Spleen (tissue), 11 donors: Measurements from ENCODE around the gene TEX22. TPM values are rescaled to one million over a fixed set of nuclear protein-coding genes. Genes with fewer than 3 reads are reported as not detected.

Experiments
- DNase-seq: peaks from one replicate; pipeline ENCODE4 v3.0.0-alpha.2; 2020
- H3K27ac ChIP-seq, 8 donors: fragments of 200-600 bp; sonication (generic) in 7 of 8; 1 replicate in 4 of 8; 2 replicates in 4 of 8; pipeline versions ENCODE4 v1.5.0 to v1.8.0; 2016 to 2021; ENCODE audit warnings: inconsistent platforms in 4 of 8, mild to moderate bottlenecking in 4 of 8, moderate library complexity in 1 of 8
- H3K27me3 ChIP-seq, 7 donors: fragments of 200-600 bp; sonication (generic) in 6 of 7; replicated peaks in 1 of 7; 1 replicate in 4 of 7; 2 replicates in 3 of 7; pipeline versions ENCODE4 v1.5.0 to v1.8.0; 2016 to 2021; ENCODE audit warnings: inconsistent platforms in 3 of 7, mild to moderate bottlenecking in 1 of 7
- H3K36me3 ChIP-seq, 6 donors: fragments of 200-600 bp; sonication (generic) in 5 of 6; 1 replicate in 4 of 6; 2 replicates in 2 of 6; pipeline versions ENCODE4 v1.5.0 to v1.8.0; 2016 to 2021; ENCODE audit warnings: inconsistent platforms in 2 of 6
- H3K4me1 ChIP-seq, 6 donors: fragments of 200-600 bp; sonication (generic) in 5 of 6; 1 replicate in 3 of 6; 2 replicates in 3 of 6; pipeline versions ENCODE4 v1.5.0 to v1.8.0; 2016 to 2021; ENCODE audit warnings: inconsistent platforms in 3 of 6
- H3K4me3 ChIP-seq, 8 donors: fragments of 200-600 bp; sonication (generic) in 7 of 8; 1 replicate in 4 of 8; 2 replicates in 4 of 8; pipeline versions ENCODE4 v1.5.0 to v1.8.0; 2016 to 2021; ENCODE audit warnings: inconsistent platforms in 4 of 8, mild to moderate bottlenecking in 4 of 8, moderate library complexity in 2 of 8
- H3K9me3 ChIP-seq, 8 donors: fragments of 200-600 bp; sonication (generic) in 7 of 8; 1 replicate in 4 of 8; 2 replicates in 4 of 8; pipeline versions ENCODE4 v1.5.0 to v1.8.0; 2016 to 2021; ENCODE audit warnings: inconsistent platforms in 4 of 8
- CTCF ChIP-seq, 11 experiments: fragments of 200-600 bp in 7 of 11; fragments of 450-650 bp in 4 of 11; sonication (generic) in 4 of 11; IDR thresholded peaks in 8 of 11; conservative IDR thresholded peaks in 3 of 11; 1 replicate in 7 of 11; 2 replicates in 4 of 11; pipeline versions ENCODE4 v1.4.0 to v1.8.0; 2016 to 2021; ENCODE audit warnings: antibody characterized with exemption in 11 of 11, inconsistent platforms in 4 of 11, mild to moderate bottlenecking in 1 of 11
- POLR2A ChIP-seq, 3 donors: fragments of 450-650 bp; IDR thresholded peaks; one replicate each; pipeline ENCODE4 v1.5.1; 2017; ENCODE audit warnings: antibody characterized with exemption in 3 of 3, mild to moderate bottlenecking in 1 of 3
- POLR2AphosphoS5 ChIP-seq, 3 donors: sonication (generic); formaldehyde crosslinking; IDR thresholded peaks; one replicate each; pipeline ENCODE4 v1.5.1; 2017; ENCODE audit warnings: antibody characterized with exemption in 3 of 3
- WGBS, 5 donors: extraction: QIAGEN DNeasy Blood & Tissue Kit in 3 of 5; methylation state at CpG; one replicate each; pipeline versions ENCODE4 v1.1.5 to v1.1.7; 2013 to 2018; 5-methylcytosine and 5-hydroxymethylcytosine counted together
- intact Hi-C: fragments of 100-400 bp; cut with DNase I; formaldehyde crosslinking; loops from one replicate; pipeline ENCODE4 v1.15.0; 2023; ENCODE audit warnings: low total_unique reads
- polyA plus RNA-seq, 3 donors: library from polyadenylated mRNA; stranded (reverse); fragments of 200-250 nt; gene quantifications; one replicate each; pipeline ENCODE4 v1.2.1, GENCODE V29; 2013
- total RNA-seq, 7 donors: library from RNA; depleted of rRNA in 3 of 7; stranded (reverse); fragments of >200 nt in 3 of 7; fragmentation: NEBNext Ultra II Directional in 4 of 7; extraction: Animal tissue kit (Norgen Biotek cat#: 25700) in 4 of 7; gene quantifications; one replicate each; pipeline versions ENCODE4 v1.1.0 to v1.2.1, GENCODE V29; 2016 to 2021
- donor health status: healthy with polysubstance abuse.
- donor health status: DM: no; HTN: no; CAD: no; lungs with moderate emphysema.
- donor health status: DM: no; HTN: no; CAD: no.
- donor health status: Bipolar disorder and iron deficiency.
- donor health status: healthy.
- donor health status: DM: no; HTN: no; CAD: no.
- donor health status: DM: yes; HTN: yes; CAD: no.

TEX22 gene
- total and polyA plus RNA-seq, 10 donors: 0.33 to 5.3 (median 1.0) TPM

- no peaks in the 10 kb centered on the region for H3K9me3 ChIP-seq
- no peak for TF ChIP-seq POLR2A (IDR thresholded peaks at IDR 0.05)
- TF ChIP-seq POLR2AphosphoS5 (IDR thresholded peaks at IDR 0.05): no peak
- no peak for TF ChIP-seq CTCF (IDR thresholded peaks at IDR 0.05 in 8 of 11, conservative IDR thresholded peaks at IDR 0.05 in 3 of 11)
- H3K36me3 ChIP-seq: peaks cover 0 to 17% (median 0%) of the 10 kb centered on the region in 6 donors
- H3K4me1 ChIP-seq: peaks cover 24 to 66% (median 35%) of the 10 kb centered on the region in 6 donors
- peak overlapping the region in 7 of 8 donors; percentile 9 to 84 (median 61) for H3K27ac ChIP-seq
- no peak for DNase-seq
- H3K4me3 ChIP-seq: peak overlapping the region in 7 of 8 donors; percentile 51 to 82 (median 61)
- 46 to 56% (median 50%) methylated on average over 14 to 23 of the region's 23 CpGs for WGBS, 5 donors
- intact Hi-C loops: no loop called here
- peaks cover 0 to 3% (median 0%) of the 10 kb centered on the region in 7 donors for H3K27me3 ChIP-seq
Measured at GRCh38 chr14:105420974-105421674, 22.8 kb downstream of the TEX22 start.

GRCh38 chr14:105421723-105422615, 23.6 kb downstream of the TEX22 start:
- Histone ChIP-seq H3K27me3 (peaks cover 0 to 3% (median 0%) of the 10 kb centered on the region in 7 donors), H3K4me1 (peaks cover 24 to 70% (median 35%) of the 10 kb centered on the region in 6 donors), H3K36me3 (peaks cover 0 to 26% (median 3%) of the 10 kb centered on the region in 6 donors), H3K4me3 (peak overlapping the region in 3 of 8 donors; percentile 61 to 82 (median 76)), H3K27ac (peak overlapping the region in 5 of 8 donors; percentile 26 to 84 (median 64)), H3K9me3 (peaks cover 0 to 5% (median 0%) of the 10 kb centered on the region in 8 donors)
- TF ChIP-seq CTCF (IDR thresholded peaks at IDR 0.05 in 8 of 11, conservative IDR thresholded peaks at IDR 0.05 in 3 of 11): no peak
- TF ChIP-seq POLR2A (IDR thresholded peaks at IDR 0.05): no peak
- TF ChIP-seq POLR2AphosphoS5 (IDR thresholded peaks at IDR 0.05): peak in 1 of 3 donors; percentile 18
- intact Hi-C loops: no loop called here
- WGBS, 5 donors: 41 to 52% (median 48%) methylated on average over 18 to 32 of the region's 32 CpGs
- DNase-seq: no peak

DNA sequence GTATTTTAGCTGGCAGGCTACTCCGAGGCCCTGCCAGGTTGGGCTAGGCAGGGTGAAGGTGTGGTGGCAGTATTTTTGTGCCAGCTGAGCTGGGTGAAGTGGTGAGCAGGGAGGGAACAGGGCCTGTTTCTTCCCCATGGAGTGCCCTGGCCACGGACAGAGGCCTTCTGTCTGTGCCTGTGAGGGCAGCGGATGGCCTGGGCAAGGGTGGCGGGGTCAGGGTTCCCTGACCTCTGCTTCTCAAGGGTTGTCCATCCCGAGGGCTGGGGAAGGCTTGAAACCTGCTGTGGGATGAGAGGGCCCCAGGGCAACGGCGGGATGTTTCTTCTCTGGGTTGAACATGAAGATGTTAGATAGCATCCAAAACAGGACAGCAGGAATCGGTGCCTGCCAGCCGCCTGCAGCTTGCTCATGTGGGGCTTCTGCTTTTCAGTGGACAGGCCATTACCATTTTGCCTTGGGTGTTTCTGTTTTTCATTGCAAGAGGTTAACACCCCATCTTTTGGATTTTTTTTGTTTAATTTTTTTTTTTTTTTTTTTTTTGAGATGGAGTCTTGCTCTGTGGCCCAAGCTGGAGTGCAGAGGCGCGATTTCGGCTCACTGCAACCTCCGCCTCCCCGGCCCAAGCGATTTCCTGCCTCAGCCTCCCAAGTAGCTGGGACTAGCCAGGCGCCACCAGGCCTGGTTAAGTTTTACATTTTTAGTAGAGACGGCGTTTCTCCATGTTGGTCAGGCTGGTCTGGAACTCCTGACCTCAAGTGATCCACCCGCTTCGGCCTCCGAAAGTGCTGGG, 24.6 kb downstream of the TEX22 start:
- intact Hi-C loops: no loop called here
- no peak for DNase-seq
- WGBS, 5 donors: 82 to 87% (median 85%) methylated on average over 20 to 21 of the region's 21 CpGs
- Histone ChIP-seq H3K27me3 (peaks cover 0 to 3% (median 0%) of the 10 kb centered on the region in 7 donors), H3K4me1 (peaks cover 24 to 79% (median 35%) of the 10 kb centered on the region in 6 donors), H3K27ac (peak overlapping the region in 3 of 8 donors; percentile 64 to 84 (median 70)), H3K36me3 (peaks cover 0 to 30% (median 4%) of the 10 kb centered on the region in 6 donors), H3K4me3 (no peak overlapping the region), H3K9me3 (peaks cover 0 to 9% (median 0%) of the 10 kb centered on the region in 8 donors)
- TF ChIP-seq POLR2AphosphoS5 (IDR thresholded peaks at IDR 0.05): peak in 1 of 3 donors; percentile 31
- no peak for TF ChIP-seq CTCF (IDR thresholded peaks at IDR 0.05 in 8 of 11, conservative IDR thresholded peaks at IDR 0.05 in 3 of 11)
